Cardiac septum (tissue), 1 donor: ENCODE results near the gene SLC30A1. TPM values are rescaled to one million over a fixed set of nuclear protein-coding genes. Genes with fewer than 3 reads are reported as not detected.
"Not testable (repeated sequence)": the region's sequence is repeated elsewhere in the genome, so short reads cannot be mapped to it uniquely, and the experiment has no call there.

Experiments used
- DNase-seq: peaks from one replicate; pipeline ENCODE4 v3.0.0-alpha.2; 2020; ENCODE audit warnings: low spot score
- intact Hi-C: fragments of 100-400 bp; cut with DNase I; formaldehyde crosslinking; loops from one replicate; pipeline ENCODE4 v1.14.0; 2022
- total RNA-seq: library from RNA; stranded (reverse); fragmentation: NEBNext Ultra II Directional; extraction: Animal tissue kit (Norgen Biotek cat#: 25700); gene quantifications from one replicate; pipeline ENCODE4 v1.2.1, GENCODE V29; 2021
- donor health status: DM: no; HTN: no; CAD: no.

Gene SLC30A1
- total RNA-seq, 1 donor from 2014 or later = 16.3 TPM

- intact Hi-C loops = no loop called here
Measured at GRCh38 chr1:211559222-211560010, 19.5 kb downstream of the SLC30A1 start.

GRCh38 chr1:211557894-211558625 is 20.9 kb downstream of the SLC30A1 start:
- intact Hi-C loops = no loop called here
- no peak for DNase-seq

More at GRCh38 chr1:211559222-211560010, 19.5 kb downstream of the SLC30A1 start:
- no peak for DNase-seq

GRCh38 chr1:211553549-211553948 is 25.4 kb downstream of the SLC30A1 start:
- no peak for DNase-seq
- intact Hi-C loops = no loop called here

GRCh38 chr1:211551638-211552460 is 27.1 kb downstream of the SLC30A1 start:
- peak; percentile 26 for DNase-seq
- intact Hi-C loops = no loop called here

- intact Hi-C loops = no loop called here
- peak; percentile 66 for DNase-seq
Measured at GRCh38 chr1:211549092-211549711, 29.8 kb downstream of the SLC30A1 start.

- peak; percentile 43 for DNase-seq
- intact Hi-C loops = no loop called here
Measured at GRCh38 chr1:211548321-211549091, 30.5 kb downstream of the SLC30A1 start.

GRCh38 chr1:211547710-211548109 is 31.3 kb downstream of the SLC30A1 start:
- intact Hi-C loops = no loop called here
- no peak for DNase-seq

GRCh38 chr1:211546543-211546942 is 32.4 kb downstream of the SLC30A1 start:
- intact Hi-C loops = no loop called here
- no peak for DNase-seq

GRCh38 chr1:211543025-211543424 is 35.9 kb downstream of the SLC30A1 start:
- no peak for DNase-seq
- intact Hi-C loops = no loop called here

- no peak for DNase-seq
- intact Hi-C loops = no loop called here
Measured at GRCh38 chr1:211541720-211542477, 37.1 kb downstream of the SLC30A1 start.

GRCh38 chr1:211541278-211541677 is 37.7 kb downstream of the SLC30A1 start:
- intact Hi-C loops = no loop called here
- DNase-seq = no peak

- DNase-seq, intact Hi-C loops: not testable (repeated sequence)
Measured at GRCh38 chr1:211540824-211541223, 38.1 kb downstream of the SLC30A1 start.

- intact Hi-C loops = no loop called here
- no peak for DNase-seq
Measured at GRCh38 chr1:211538287-211538686, 40.7 kb downstream of the SLC30A1 start.

GRCh38 chr1:211537253-211537652 is 41.7 kb downstream of the SLC30A1 start:
- no peak for DNase-seq
- intact Hi-C loops = no loop called here

- intact Hi-C loops = no loop called here
- no peak for DNase-seq
Measured at GRCh38 chr1:211536606-211537005, 42.4 kb downstream of the SLC30A1 start.

GRCh38 chr1:211535346-211535745 is 43.6 kb downstream of the SLC30A1 start:
- intact Hi-C loops = no loop called here
- DNase-seq = no peak

GRCh38 chr1:211534545-211535291 is 44.2 kb downstream of the SLC30A1 start:
- DNase-seq = no peak
- intact Hi-C loops = no loop called here

GRCh38 chr1:211532088-211532444 is 46.9 kb downstream of the SLC30A1 start:
- no peak for DNase-seq
- intact Hi-C loops = no loop called here
